ENCODE data around the gene ZBTB32. TPM values are rescaled to one million over a fixed set of nuclear protein-coding genes. Genes with fewer than 3 reads are reported as not detected.

ZBTB32 gene
- total RNA-seq, 1 donor from 2014 or later = not detected

DNA sequence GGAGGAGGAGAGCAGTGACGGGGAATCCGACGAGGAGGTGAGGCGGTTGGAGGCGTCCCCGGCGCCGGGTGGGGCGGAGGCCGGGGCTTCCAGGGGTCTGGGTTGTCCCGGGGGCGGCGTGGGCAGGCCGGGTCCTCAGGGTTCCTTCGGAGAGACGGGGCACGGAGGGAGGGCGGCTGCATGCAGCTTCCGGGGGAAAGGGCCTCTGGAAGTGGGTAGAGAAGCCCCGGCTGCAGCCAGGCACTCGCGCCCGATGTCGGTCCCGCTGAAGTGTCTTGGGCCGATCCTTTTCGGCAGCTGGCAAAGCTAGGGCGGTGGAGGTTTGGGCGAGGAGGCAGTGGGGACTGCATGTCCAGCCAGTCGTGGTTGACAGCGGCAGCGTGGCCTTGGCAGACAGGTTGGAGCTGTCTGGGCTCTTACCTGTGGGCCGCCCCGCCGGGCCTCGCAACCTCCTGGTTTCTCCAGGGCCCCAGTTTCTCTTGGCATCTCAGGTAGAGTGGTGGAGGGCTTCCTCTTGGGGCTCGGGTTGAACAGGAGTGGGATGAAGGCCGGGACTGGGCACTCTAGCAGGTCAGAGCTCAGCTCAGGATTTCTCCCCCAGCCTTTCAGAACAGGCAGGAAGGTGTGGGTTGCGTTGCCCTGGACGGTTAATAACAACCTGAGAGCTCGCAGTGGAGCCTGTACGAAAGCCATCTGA is 14.1 kb downstream of the ZBTB32 start:
- Histone ChIP-seq H3K27ac (no peak overlapping the region), H3K4me3 (peak overlapping the region; percentile 73), H3K79me2 (ENCODE audit: low read depth) (peaks cover 22% of the 10 kb centered on the region), H3K4me2 (peak overlapping the region; percentile 87), H3K27me3 (peaks cover 8% of the 10 kb centered on the region), H3K36me3 (no peaks in the 10 kb centered on the region), H3F3A (ENCODE audit: low read depth) (peaks cover 19% of the 10 kb centered on the region), H3K4me1 (peaks cover 22% of the 10 kb centered on the region), H4K20me1 (ENCODE audit: low read depth) (peaks cover 28% of the 10 kb centered on the region), H3K9me3 (ENCODE audit: low read depth) (no peaks in the 10 kb centered on the region), H3K9ac (peak overlapping the region; percentile 91), H2AFZ (replicated peaks) (no peak overlapping the region)
- no peak overlapping the region for H3K27ac Mint-ChIP-seq
- H3K27me3 Mint-ChIP-seq (ENCODE audit: insufficient read depth, low read depth) = peaks cover 11% of the 10 kb centered on the region
- no peak for TF ChIP-seq EZH2 (IDR thresholded peaks at IDR 0.05)
- TF ChIP-seq EZH2phosphoT487 (IDR thresholded peaks at IDR 0.05) = no peak
- TF ChIP-seq, protein P1, sequence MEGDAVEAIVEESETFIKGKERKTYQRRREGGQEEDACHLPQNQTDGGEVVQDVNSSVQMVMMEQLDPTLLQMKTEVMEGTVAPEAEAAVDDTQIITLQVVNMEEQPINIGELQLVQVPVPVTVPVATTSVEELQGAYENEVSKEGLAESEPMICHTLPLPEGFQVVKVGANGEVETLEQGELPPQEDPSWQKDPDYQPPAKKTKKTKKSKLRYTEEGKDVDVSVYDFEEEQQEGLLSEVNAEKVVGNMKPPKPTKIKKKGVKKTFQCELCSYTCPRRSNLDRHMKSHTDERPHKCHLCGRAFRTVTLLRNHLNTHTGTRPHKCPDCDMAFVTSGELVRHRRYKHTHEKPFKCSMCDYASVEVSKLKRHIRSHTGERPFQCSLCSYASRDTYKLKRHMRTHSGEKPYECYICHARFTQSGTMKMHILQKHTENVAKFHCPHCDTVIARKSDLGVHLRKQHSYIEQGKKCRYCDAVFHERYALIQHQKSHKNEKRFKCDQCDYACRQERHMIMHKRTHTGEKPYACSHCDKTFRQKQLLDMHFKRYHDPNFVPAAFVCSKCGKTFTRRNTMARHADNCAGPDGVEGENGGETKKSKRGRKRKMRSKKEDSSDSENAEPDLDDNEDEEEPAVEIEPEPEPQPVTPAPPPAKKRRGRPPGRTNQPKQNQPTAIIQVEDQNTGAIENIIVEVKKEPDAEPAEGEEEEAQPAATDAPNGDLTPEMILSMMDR (IDR thresholded peaks at IDR 0.05) = no peak
- peaks cover 18% of the 10 kb centered on the region for H3K36me3 Mint-ChIP-seq
- H3K4me3 Mint-ChIP-seq = peak overlapping the region; percentile 94
- H3K4me1 Mint-ChIP-seq = peaks cover 38% of the 10 kb centered on the region
- H3K9me3 Mint-ChIP-seq = no peaks in the 10 kb centered on the region
- no peak for DNase-seq (ENCODE audit: low spot score)

DNA sequence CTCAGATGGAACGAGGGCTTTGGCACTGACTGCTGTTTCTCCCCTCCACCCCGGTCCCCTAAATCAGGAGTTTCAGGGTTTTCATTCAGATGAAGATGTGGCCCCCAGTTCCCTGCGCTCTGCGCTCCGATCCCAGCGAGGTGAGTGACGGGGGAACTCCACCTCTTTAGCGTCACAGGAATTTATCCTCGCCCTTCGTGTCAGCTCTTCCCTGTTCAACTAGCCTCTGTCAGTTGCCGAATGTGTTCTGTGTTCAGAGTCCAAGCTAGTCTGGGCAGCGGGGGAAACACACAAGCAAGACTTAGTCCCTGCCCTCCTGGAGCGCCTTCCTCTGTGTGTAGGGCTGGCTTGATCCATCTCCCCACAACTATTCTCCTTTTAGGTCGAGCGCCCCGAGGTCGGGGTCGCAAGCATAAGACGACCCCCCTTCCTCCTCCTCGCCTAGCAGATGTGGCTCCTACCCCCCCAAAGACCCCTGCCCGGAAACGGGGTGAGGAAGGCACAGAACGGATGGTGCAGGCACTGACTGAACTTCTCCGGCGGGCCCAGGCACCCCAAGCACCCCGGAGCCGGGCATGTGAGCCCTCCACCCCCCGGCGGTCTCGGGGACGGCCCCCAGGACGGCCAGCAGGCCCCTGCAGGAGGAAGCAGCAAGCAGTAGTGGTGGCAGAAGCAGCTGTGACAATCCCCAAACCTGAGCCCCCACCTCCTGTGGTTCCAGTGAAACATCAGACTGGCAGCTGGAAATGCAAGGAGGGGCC is 15.2 kb downstream of the ZBTB32 start:
- peak overlapping the region; percentile 73 for H3K4me3 ChIP-seq
- peaks cover 20% of the 10 kb centered on the region for H3K36me3 Mint-ChIP-seq
- no peak overlapping the region for H3K9ac ChIP-seq
- no peaks in the 10 kb centered on the region for H3K36me3 ChIP-seq
- TF ChIP-seq EZH2 (IDR thresholded peaks at IDR 0.05) (no peak), EZH2phosphoT487 (IDR thresholded peaks at IDR 0.05) (no peak)
- TF ChIP-seq, protein P1 (IDR thresholded peaks at IDR 0.05) = no peak
- DNase-seq (ENCODE audit: low spot score) = no peak
- peaks cover 21% of the 10 kb centered on the region for H3K4me1 ChIP-seq
- no peak overlapping the region for H3K27ac ChIP-seq
- H3K27ac Mint-ChIP-seq = no peak overlapping the region
- no peaks in the 10 kb centered on the region for H3K9me3 ChIP-seq (ENCODE audit: low read depth)
- H3K4me3 Mint-ChIP-seq = peak overlapping the region; percentile 94
- H3K79me2 ChIP-seq (ENCODE audit: low read depth) = peaks cover 22% of the 10 kb centered on the region
- H3K27me3 ChIP-seq = peaks cover 8% of the 10 kb centered on the region
- H3K4me2 ChIP-seq = peak overlapping the region; percentile 87
- peaks cover 23% of the 10 kb centered on the region for H4K20me1 ChIP-seq (ENCODE audit: low read depth)
- peaks cover 8% of the 10 kb centered on the region for H3K27me3 Mint-ChIP-seq (ENCODE audit: insufficient read depth, low read depth)
- no peaks in the 10 kb centered on the region for H3K9me3 Mint-ChIP-seq
- no peak overlapping the region for H2AFZ ChIP-seq (replicated peaks)
- peaks cover 27% of the 10 kb centered on the region for H3K4me1 Mint-ChIP-seq
- H3F3A ChIP-seq (ENCODE audit: low read depth) = peaks cover 19% of the 10 kb centered on the region

DNA sequence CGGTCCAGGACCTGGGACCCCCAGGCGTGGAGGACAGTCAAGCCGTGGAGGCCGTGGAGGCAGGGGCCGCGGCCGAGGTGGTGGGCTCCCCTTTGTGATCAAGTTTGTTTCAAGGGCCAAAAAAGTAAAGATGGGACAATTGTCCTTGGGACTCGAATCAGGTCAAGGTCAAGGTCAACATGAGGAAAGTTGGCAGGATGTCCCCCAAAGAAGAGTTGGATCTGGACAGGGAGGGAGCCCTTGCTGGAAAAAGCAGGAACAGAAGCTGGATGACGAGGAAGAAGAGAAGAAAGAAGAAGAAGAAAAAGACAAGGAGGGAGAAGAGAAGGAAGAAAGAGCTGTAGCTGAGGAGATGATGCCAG is 15.8 kb downstream of the ZBTB32 start:
- Mint-ChIP-seq H3K4me1 (peaks cover 22% of the 10 kb centered on the region), H3K36me3 (peaks cover 23% of the 10 kb centered on the region), H3K27ac (no peak overlapping the region), H3K27me3 (ENCODE audit: insufficient read depth, low read depth) (peaks cover 6% of the 10 kb centered on the region), H3K9me3 (no peaks in the 10 kb centered on the region), H3K4me3 (peak overlapping the region; percentile 59)
- H3K4me1 ChIP-seq = peaks cover 16% of the 10 kb centered on the region
- no peaks in the 10 kb centered on the region for H3K9me3 ChIP-seq (ENCODE audit: low read depth)
- H3K79me2 ChIP-seq (ENCODE audit: low read depth) = peaks cover 22% of the 10 kb centered on the region
- no peak overlapping the region for H3K4me3 ChIP-seq
- H3F3A ChIP-seq (ENCODE audit: low read depth) = peaks cover 19% of the 10 kb centered on the region
- H3K36me3 ChIP-seq = no peaks in the 10 kb centered on the region
- H3K4me2 ChIP-seq = no peak overlapping the region
- DNase-seq (ENCODE audit: low spot score) = no peak
- H3K9ac ChIP-seq = no peak overlapping the region
- H3K27ac ChIP-seq = no peak overlapping the region
- peaks cover 23% of the 10 kb centered on the region for H4K20me1 ChIP-seq (ENCODE audit: low read depth)
- H3K27me3 ChIP-seq = peaks cover 8% of the 10 kb centered on the region
- H2AFZ ChIP-seq (replicated peaks) = no peak overlapping the region
- TF ChIP-seq EZH2phosphoT487 (IDR thresholded peaks at IDR 0.05) = no peak
- TF ChIP-seq EZH2 (IDR thresholded peaks at IDR 0.05) = no peak
- TF ChIP-seq, protein P1 (IDR thresholded peaks at IDR 0.05) = no peak
